ENCODE results near the gene LMO7. TPM values are rescaled to one million over a fixed set of nuclear protein-coding genes. Genes with fewer than 3 reads are reported as not detected.

Gene LMO7
- 135 TPM for polyA plus RNA-seq (2013, experiment 1 of 2)
- polyA plus RNA-seq (2013, experiment 2 of 2), result 129 TPM

DNA sequence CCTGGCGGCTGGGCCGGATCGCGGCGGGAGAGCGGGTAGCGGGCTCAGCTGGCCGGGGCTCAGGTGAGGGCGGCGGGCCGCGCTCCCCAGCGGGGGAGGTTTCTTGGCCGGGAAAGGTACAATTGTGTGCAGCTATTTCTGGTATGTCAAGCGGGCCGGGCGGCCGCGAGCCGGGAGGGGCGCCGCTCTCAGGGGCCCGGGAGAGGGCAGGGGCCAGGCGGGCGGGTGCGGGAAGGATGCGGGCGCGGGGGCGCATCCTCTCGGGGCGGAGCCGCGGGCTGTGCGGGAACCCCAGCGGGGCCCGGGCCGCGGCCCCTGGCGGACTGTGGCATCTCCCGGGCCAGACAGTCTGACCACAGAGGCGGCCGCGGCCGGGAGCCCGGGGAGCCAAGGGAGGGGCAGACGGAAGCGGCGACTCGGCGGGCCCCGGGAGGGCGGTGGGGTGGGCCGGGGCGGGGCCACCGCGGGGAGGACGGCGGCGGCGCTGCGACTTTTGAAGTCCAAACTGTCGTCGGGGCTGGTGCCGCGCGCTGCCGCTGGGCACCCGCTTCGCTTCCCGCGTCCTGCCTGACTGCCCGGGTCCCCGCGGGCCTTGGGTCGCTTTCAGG, at the start of gene LMO7:
LMO7 (plus strand) TSS at position 503 of the 608 bp plus-strand sequence. CDS start 328 bp downstream, outside the sequence.
- Histone ChIP-seq H3K4me3 (ENCODE audit: insufficient read depth in 1 of 2, low read depth in 1 of 2, low read length in 2 of 2) (peak within 1 kb of the TSS; percentile 84 to 98), H4K8ac (ENCODE audit: low read length) (peak within 1 kb of the TSS; percentile 93), H3K4me1 (ENCODE audit: control insufficient read depth, insufficient read depth, low read depth, low read length) (peaks cover 8% of the 10 kb centered on the region), H3K18ac (ENCODE audit: low read depth in 1 of 2, low read length in 2 of 2) (peak within 1 kb of the TSS; percentile 66 to 97), H3K9ac (ENCODE audit: low read length) (peak within 1 kb of the TSS; percentile 92), H2AFZ (ENCODE audit: low read depth, low read length) (peak within 1 kb of the TSS; percentile 47), H2BK15ac (ENCODE audit: low read depth, poor library complexity, severe bottlenecking) (peak within 1 kb of the TSS; percentile 95), H3K4ac (ENCODE audit: low read depth in 1 of 2, low read length in 2 of 2) (peak within 1 kb of the TSS; percentile 42 to 90), H3K14ac (ENCODE audit: low read length in 2 of 2) (peak within 1 kb of the TSS in 1 of 2 experiments; percentile 97), H2BK12ac (ENCODE audit: low read length in 2 of 2) (peak within 1 kb of the TSS; percentile 98 to 99), H2BK120ac (ENCODE audit: low read depth, low read length) (peak within 1 kb of the TSS; percentile 98), H4K91ac (ENCODE audit: low read length) (peak within 1 kb of the TSS; percentile 97), H2BK5ac (ENCODE audit: low read depth, low read length, poor library complexity, severe bottlenecking) (peak within 1 kb of the TSS; percentile 4), H2AK5ac (ENCODE audit: low read length, severe bottlenecking) (peak within 1 kb of the TSS; percentile 57), H3K36me3 (ENCODE audit: control insufficient read depth in 1 of 2, insufficient read depth in 2 of 2, low read depth in 1 of 2, low read length in 2 of 2) (peaks cover under 1 to 3% of the 10 kb centered on the region in 2 experiments), H3K23ac (ENCODE audit: low read length in 2 of 2) (peak within 1 kb of the TSS in 1 of 2 experiments; percentile 57), H3K79me1 (replicated peaks; ENCODE audit: low read length, poor library complexity, severe bottlenecking) (peaks cover 6% of the 10 kb centered on the region), H3K9me3 (ENCODE audit: control insufficient read depth, low read length) (no peaks in the 10 kb centered on the region), H3K27me3 (ENCODE audit: control insufficient read depth in 1 of 2, insufficient read depth in 1 of 2, low read length in 2 of 2) (no peaks in the 10 kb centered on the region), H3K27ac (ENCODE audit: low read length, poor library complexity, severe bottlenecking) (peak within 1 kb of the TSS; percentile 35), H3K4me2 (ENCODE audit: low read length, poor library complexity, severe bottlenecking) (peak within 1 kb of the TSS; percentile 66)
- peak; percentile 72 for DNase-seq
- under 1% methylated on average over 53 of the region's 76 CpGs for WGBS

DNA sequence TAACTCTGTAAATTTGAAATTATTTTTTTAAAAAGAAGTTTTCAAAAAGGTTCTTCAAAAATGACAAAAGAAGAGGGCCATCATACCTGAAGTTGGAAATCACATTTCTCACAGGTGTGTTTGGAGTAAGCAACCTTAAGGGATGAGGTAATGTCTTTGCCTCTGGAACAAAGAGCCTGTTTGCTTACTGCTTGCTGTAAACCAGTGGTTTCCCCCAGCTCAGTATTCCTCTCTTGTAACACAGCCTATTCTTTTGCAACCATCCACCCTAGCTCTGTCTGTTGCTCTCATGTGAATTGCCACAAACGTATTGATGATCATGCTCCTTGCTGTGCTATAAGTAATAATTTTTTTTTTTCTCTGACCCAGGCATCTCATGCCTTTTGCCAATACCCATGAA, 48.5 kb upstream of the LMO7 start:
- no peak overlapping the region for H2BK5ac ChIP-seq (ENCODE audit: low read depth, low read length, poor library complexity, severe bottlenecking)
- no peak overlapping the region for H3K27ac ChIP-seq (ENCODE audit: low read length, poor library complexity, severe bottlenecking)
- no CpG with 5 or more reads among the region's 1 CpG for WGBS
- H3K4ac ChIP-seq (ENCODE audit: low read depth in 1 of 2, low read length in 2 of 2), result no peak overlapping the region
- H2BK120ac ChIP-seq (ENCODE audit: low read depth, low read length), result no peak overlapping the region
- H3K4me2 ChIP-seq (ENCODE audit: low read length, poor library complexity, severe bottlenecking), result no peak overlapping the region
- peak; percentile 4 for DNase-seq
- no peak overlapping the region for H3K23ac ChIP-seq (ENCODE audit: low read length in 2 of 2)
- H3K27me3 ChIP-seq (ENCODE audit: control insufficient read depth in 1 of 2, insufficient read depth in 1 of 2, low read length in 2 of 2), result no peaks in the 10 kb centered on the region
- peaks cover 14% of the 10 kb centered on the region for H3K9me3 ChIP-seq (ENCODE audit: control insufficient read depth, low read length)
- H3K36me3 ChIP-seq (ENCODE audit: control insufficient read depth in 1 of 2, insufficient read depth in 2 of 2, low read depth in 1 of 2, low read length in 2 of 2), result peaks cover 9 to 50% of the 10 kb centered on the region in 2 experiments
- no peak overlapping the region for H3K9ac ChIP-seq (ENCODE audit: low read length)
- no peak overlapping the region for H4K91ac ChIP-seq (ENCODE audit: low read length)
- peaks cover 6% of the 10 kb centered on the region for H3K79me1 ChIP-seq (replicated peaks; ENCODE audit: low read length, poor library complexity, severe bottlenecking)
- no peaks in the 10 kb centered on the region for H3K4me1 ChIP-seq (ENCODE audit: control insufficient read depth, insufficient read depth, low read depth, low read length)
- no peak overlapping the region for H2BK12ac ChIP-seq (ENCODE audit: low read length in 2 of 2)
- no peak overlapping the region for H3K14ac ChIP-seq (ENCODE audit: low read length in 2 of 2)
- H4K8ac ChIP-seq (ENCODE audit: low read length), result no peak overlapping the region
- no peak overlapping the region for H3K18ac ChIP-seq (ENCODE audit: low read depth in 1 of 2, low read length in 2 of 2)
- H2AFZ ChIP-seq (ENCODE audit: low read depth, low read length), result no peak overlapping the region
- no peak overlapping the region for H2BK15ac ChIP-seq (ENCODE audit: low read depth, poor library complexity, severe bottlenecking)
- H2AK5ac ChIP-seq (ENCODE audit: low read length, severe bottlenecking), result no peak overlapping the region
- H3K4me3 ChIP-seq (ENCODE audit: insufficient read depth in 1 of 2, low read depth in 1 of 2, low read length in 2 of 2), result no peak overlapping the region

DNA sequence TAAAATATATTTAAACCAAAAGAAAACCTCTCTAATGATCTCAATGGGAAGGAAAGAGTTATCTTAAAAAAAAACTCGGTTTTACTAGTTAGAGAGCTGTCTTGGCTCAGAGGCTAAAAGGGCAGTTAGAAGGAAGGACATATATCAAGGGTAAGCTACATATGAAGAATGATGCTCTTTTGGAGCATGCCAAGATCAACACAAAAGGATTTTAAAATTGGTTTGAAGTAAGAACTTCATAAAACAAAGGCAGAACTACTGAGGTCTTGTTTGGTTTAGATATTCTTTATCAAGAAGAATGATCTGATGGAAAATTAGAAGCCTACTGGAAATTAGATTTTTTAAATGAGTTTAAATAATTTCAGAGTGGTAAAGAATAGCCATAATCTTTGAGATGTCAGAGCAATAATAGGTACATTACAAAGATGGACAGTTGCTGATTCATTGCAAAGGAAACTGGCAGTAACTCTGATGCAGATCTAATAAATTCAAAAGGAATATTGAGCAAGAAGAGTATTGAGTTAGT, 39.4 kb upstream of the LMO7 start:
- DNase-seq, result no peak
- H4K8ac ChIP-seq (ENCODE audit: low read length), result no peak overlapping the region
- no peak overlapping the region for H2BK120ac ChIP-seq (ENCODE audit: low read depth, low read length)
- no peak overlapping the region for H2BK15ac ChIP-seq (ENCODE audit: low read depth, poor library complexity, severe bottlenecking)
- no peaks in the 10 kb centered on the region for H3K4me1 ChIP-seq (ENCODE audit: control insufficient read depth, insufficient read depth, low read depth, low read length)
- no peak overlapping the region for H2AFZ ChIP-seq (ENCODE audit: low read depth, low read length)
- no peak overlapping the region for H3K4me2 ChIP-seq (ENCODE audit: low read length, poor library complexity, severe bottlenecking)
- peaks cover 4% of the 10 kb centered on the region for H3K79me1 ChIP-seq (replicated peaks; ENCODE audit: low read length, poor library complexity, severe bottlenecking)
- 93% methylated on average over 1 of the region's 1 CpG for WGBS
- H3K4me3 ChIP-seq (ENCODE audit: insufficient read depth in 1 of 2, low read depth in 1 of 2, low read length in 2 of 2), result no peak overlapping the region
- no peak overlapping the region for H3K4ac ChIP-seq (ENCODE audit: low read depth in 1 of 2, low read length in 2 of 2)
- no peak overlapping the region for H2AK5ac ChIP-seq (ENCODE audit: low read length, severe bottlenecking)
- no peak overlapping the region for H2BK12ac ChIP-seq (ENCODE audit: low read length in 2 of 2)
- no peak overlapping the region for H4K91ac ChIP-seq (ENCODE audit: low read length)
- no peak overlapping the region for H3K18ac ChIP-seq (ENCODE audit: low read depth in 1 of 2, low read length in 2 of 2)
- H3K9ac ChIP-seq (ENCODE audit: low read length), result no peak overlapping the region
- no peak overlapping the region for H3K23ac ChIP-seq (ENCODE audit: low read length in 2 of 2)
- H3K27ac ChIP-seq (ENCODE audit: low read length, poor library complexity, severe bottlenecking), result no peak overlapping the region
- H3K27me3 ChIP-seq (ENCODE audit: control insufficient read depth in 1 of 2, insufficient read depth in 1 of 2, low read length in 2 of 2), result no peaks in the 10 kb centered on the region
- peaks cover 4% of the 10 kb centered on the region for H3K9me3 ChIP-seq (ENCODE audit: control insufficient read depth, low read length)
- no peak overlapping the region for H3K14ac ChIP-seq (ENCODE audit: low read length in 2 of 2)
- H2BK5ac ChIP-seq (ENCODE audit: low read depth, low read length, poor library complexity, severe bottlenecking), result no peak overlapping the region
- peaks cover 0 to 52% of the 10 kb centered on the region in 2 experiments for H3K36me3 ChIP-seq (ENCODE audit: control insufficient read depth in 1 of 2, insufficient read depth in 2 of 2, low read depth in 1 of 2, low read length in 2 of 2)

DNA sequence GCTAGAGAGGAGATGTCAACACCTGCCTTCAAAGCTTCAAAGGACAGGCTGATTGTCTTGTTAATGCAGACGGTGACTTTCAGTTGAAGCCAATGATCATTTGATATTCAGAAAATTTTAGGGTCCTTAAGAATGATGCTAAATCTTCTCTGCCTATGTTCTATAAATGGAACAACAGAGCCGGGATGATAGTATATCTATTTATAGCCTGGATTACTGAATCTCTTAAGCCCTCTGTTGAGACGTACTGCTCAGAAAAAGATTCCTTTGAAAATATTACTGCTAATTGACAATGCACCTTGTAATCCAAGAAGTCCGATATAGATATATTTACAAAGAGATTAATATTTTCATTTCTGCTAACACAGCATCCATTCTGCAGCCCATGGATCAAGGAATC, 35.8 kb upstream of the LMO7 start:
- WGBS, result 75% methylated on average over 1 of the region's 4 CpGs
- Histone ChIP-seq H3K36me3 (ENCODE audit: control insufficient read depth in 1 of 2, insufficient read depth in 2 of 2, low read depth in 1 of 2, low read length in 2 of 2) (peaks cover 2 to 61% of the 10 kb centered on the region in 2 experiments), H3K79me1 (replicated peaks; ENCODE audit: low read length, poor library complexity, severe bottlenecking) (peaks cover 2% of the 10 kb centered on the region), H3K18ac (ENCODE audit: low read depth in 1 of 2, low read length in 2 of 2) (no peak overlapping the region), H4K8ac (ENCODE audit: low read length) (no peak overlapping the region), H2BK5ac (ENCODE audit: low read depth, low read length, poor library complexity, severe bottlenecking) (no peak overlapping the region), H3K14ac (ENCODE audit: low read length in 2 of 2) (no peak overlapping the region), H3K9me3 (ENCODE audit: control insufficient read depth, low read length) (peaks cover 4% of the 10 kb centered on the region), H2AFZ (ENCODE audit: low read depth, low read length) (no peak overlapping the region), H3K4me1 (ENCODE audit: control insufficient read depth, insufficient read depth, low read depth, low read length) (no peaks in the 10 kb centered on the region), H3K4me2 (ENCODE audit: low read length, poor library complexity, severe bottlenecking) (no peak overlapping the region), H3K27ac (ENCODE audit: low read length, poor library complexity, severe bottlenecking) (no peak overlapping the region), H3K23ac (ENCODE audit: low read length in 2 of 2) (no peak overlapping the region), H2AK5ac (ENCODE audit: low read length, severe bottlenecking) (no peak overlapping the region), H2BK12ac (ENCODE audit: low read length in 2 of 2) (no peak overlapping the region), H3K4me3 (ENCODE audit: insufficient read depth in 1 of 2, low read depth in 1 of 2, low read length in 2 of 2) (no peak overlapping the region), H3K9ac (ENCODE audit: low read length) (no peak overlapping the region), H3K27me3 (ENCODE audit: control insufficient read depth in 1 of 2, insufficient read depth in 1 of 2, low read length in 2 of 2) (no peaks in the 10 kb centered on the region), H2BK15ac (ENCODE audit: low read depth, poor library complexity, severe bottlenecking) (no peak overlapping the region), H3K4ac (ENCODE audit: low read depth in 1 of 2, low read length in 2 of 2) (no peak overlapping the region), H4K91ac (ENCODE audit: low read length) (no peak overlapping the region), H2BK120ac (ENCODE audit: low read depth, low read length) (no peak overlapping the region)
- no peak for DNase-seq
